ENCODE measurements around the gene SLC2A5.

Gene SLC2A5

DNA sequence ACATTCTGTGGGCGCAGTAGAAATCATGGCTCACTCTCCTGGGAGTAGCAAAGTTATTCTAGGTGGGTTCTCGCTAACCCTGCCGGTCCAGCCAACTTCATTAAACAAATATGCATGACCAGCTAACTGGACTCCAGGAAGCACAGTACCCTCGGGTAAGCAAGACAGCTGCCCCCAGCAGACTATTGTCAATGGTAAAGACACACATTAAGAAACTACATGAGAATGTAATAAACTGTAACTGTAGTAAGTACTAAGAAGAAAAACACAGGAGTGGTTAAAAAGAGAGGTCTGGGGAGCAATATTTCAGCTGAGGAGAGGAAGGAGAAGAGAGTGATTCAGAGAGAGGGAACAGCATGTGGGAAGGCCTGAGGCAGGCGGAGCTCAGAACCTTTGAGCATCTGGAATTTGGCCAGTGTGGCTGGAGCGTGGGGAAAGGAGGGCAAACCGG is 7.4 kb downstream of the SLC2A5 start:
- DNase-seq (ENCODE audit: low read depth, low spot score), result no peak

GRCh38 chr1:9061252-9061960 is 8.0 kb downstream of the SLC2A5 start:
- no peak for DNase-seq (ENCODE audit: low read depth, low spot score)

GRCh38 chr1:9059891-9060744 is 9.3 kb downstream of the SLC2A5 start:
- no peak for DNase-seq (ENCODE audit: low read depth, low spot score)

DNA sequence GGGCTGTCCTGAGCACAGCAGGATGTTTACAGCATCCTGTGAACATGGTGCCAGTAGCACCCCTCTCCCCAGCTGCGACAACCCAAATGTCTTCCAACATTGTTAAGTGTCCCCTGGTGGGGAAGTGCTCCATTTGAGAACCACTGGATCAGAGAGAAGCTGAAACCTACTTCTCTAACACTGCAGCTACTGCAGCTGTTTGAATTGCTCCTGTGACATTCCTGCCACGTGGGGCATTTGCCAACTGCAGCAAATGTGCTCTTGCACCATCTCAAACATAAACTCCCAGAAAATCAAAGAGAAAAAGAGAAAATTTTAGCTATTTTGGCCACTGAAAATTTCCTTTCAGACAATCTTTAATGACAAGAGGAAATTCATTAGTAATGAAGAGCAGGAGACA is 11.0 kb downstream of the SLC2A5 start:
- no peak for DNase-seq (ENCODE audit: low read depth, low spot score)

GRCh38 chr1:9057851-9058250 is 11.6 kb downstream of the SLC2A5 start:
- DNase-seq (ENCODE audit: low read depth, low spot score), result no peak

DNA sequence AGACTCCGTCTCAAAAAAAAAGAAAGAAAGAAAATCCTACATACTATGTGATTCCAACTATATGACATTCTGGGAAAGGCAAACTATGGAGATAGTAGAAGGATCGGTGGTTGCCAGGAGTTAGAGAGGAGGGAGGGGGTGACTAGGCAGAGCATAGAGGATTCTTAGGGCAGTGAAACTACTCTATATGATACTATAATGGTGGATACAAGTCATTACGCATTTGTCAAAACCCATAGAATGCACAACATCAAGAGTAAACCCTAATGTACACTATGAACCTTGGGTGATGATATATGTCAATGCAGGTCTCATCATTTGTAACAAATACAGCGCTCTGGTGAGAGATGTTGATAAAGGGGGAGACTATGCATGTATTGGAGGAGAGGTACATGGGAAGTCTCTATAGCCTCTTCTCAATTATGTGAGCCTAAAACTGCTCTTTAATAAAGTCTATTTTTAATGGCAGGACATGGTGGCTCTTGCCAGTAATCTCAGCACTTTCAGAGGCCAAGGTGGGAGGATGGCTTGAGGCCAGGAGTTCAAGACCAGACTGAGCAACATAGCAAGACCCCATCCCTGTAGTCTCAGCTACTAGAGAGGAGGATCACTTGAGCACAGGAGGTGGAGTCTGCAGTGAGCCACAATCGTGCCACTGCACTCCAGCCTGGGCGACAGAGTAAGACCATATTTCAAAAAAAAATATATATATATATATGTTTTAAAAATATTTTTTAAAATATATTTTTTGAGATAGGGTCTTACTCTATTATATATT is 17.0 kb downstream of the SLC2A5 start:
- DNase-seq (ENCODE audit: low read depth, low spot score), result no peak

GRCh38 chr1:9051379-9051778 is 18.1 kb downstream of the SLC2A5 start:
- no peak for DNase-seq (ENCODE audit: low read depth, low spot score)

GRCh38 chr1:9050803-9051202 is 18.6 kb downstream of the SLC2A5 start:
- DNase-seq (ENCODE audit: low read depth, low spot score), result no peak

DNA sequence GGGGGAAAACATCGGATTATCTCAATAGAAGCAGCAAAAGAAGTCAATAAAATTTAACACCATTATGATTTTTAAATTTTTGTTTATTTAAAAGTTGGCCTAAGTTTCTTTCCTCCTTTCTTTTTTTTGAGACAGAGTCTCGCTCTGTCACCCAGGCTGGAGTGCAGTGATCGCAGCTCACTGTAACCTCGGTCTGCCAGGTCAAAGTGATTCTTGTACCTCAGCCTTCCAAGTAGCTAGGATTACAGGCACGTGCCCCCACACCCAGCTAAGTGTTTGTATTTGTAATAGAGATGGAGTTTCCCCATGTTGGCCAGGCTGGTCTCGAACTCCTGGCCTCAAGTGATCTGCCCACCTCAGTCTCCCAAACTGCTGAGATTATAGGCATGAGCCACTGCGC is 20.9 kb downstream of the SLC2A5 start:
- no peak for DNase-seq (ENCODE audit: low read depth, low spot score)

- no peak for DNase-seq (ENCODE audit: low read depth, low spot score)
Observed at GRCh38 chr1:9047019-9047418, 22.4 kb downstream of the SLC2A5 start.

- no peak for DNase-seq (ENCODE audit: low read depth, low spot score)
Observed at GRCh38 chr1:9045861-9046510, 23.4 kb downstream of the SLC2A5 start.

- DNase-seq (ENCODE audit: low read depth, low spot score), result no peak
Observed at GRCh38 chr1:9044236-9044635, 25.2 kb downstream of the SLC2A5 start.

DNA sequence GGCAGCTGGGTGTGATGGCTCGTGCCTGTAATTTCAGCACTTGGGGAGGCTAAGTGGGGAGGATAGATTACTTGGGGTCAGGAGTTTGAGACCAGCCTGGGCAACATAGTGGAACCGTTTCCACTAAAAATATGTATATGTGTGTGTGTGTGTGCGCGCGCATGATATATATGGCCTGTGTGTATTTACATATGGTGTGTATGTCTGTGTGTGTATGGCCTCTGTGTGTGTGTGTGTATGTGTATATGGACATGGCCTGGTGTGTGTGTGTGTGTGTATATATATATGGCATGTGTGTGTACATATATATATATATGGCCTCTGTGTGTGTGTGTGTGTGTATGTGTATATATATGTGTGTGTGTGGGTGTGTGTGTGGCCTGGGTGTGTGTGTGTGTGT is 27.2 kb downstream of the SLC2A5 start:
- DNase-seq (ENCODE audit: low read depth, low spot score), result no peak

DNA sequence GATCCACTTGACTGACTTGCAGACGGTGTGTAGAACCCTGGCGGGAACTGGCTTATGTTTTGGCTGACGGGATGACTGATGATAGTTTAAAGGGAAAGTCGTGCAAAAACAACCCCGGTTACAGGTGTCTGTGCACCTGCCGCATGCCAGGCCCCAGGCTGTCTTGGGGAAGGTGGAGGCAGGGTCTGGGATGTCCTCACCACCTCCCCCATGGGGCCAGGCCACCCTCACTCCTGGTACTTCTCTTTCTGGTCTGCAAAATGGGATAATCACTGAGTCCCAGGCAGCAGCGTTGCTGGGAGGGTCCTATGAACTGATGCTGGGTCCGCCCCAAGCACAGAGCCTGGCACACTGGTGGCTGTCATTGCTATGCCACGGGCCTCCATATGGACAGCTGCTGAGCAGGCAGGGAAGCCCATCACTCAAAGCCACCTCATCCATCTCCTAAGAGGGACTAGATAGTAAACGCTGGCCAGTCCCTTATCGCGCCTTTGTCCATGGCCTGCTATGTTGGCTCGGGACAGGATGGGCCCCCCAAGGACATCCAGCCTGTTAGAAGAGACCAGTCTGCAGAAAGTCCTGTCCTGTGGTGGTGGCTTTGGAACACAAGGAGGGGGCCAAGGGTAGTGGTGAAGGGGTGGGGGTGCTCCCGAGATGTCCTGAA is 28.2 kb downstream of the SLC2A5 start:
- DNase-seq (ENCODE audit: low read depth, low spot score), result no peak

- DNase-seq (ENCODE audit: low read depth, low spot score), result no peak
Observed at GRCh38 chr1:9040659-9041030, 28.8 kb downstream of the SLC2A5 start.

GRCh38 chr1:9039761-9040658 is 29.4 kb downstream of the SLC2A5 start:
- DNase-seq (ENCODE audit: low read depth, low spot score), result no peak

GRCh38 chr1:9038881-9039760 is 30.3 kb downstream of the SLC2A5 start:
- DNase-seq (ENCODE audit: low read depth, low spot score), result no peak

DNA sequence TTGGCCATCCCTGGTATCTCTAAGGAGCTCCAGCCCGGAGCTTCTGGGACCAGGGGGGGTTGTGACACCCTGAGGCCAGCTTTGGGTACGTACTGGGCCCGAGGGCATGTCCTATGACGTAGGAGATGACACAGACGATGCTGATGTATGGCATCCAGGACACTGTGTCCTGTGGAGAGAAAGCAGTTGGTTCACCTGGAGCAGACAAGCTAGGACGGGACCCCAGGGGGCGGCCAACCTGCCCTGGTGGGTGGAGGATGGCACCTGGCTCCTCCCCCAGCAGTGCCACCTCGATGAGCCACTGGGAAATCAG is 31.1 kb downstream of the SLC2A5 start:
- no peak for DNase-seq (ENCODE audit: low read depth, low spot score)

All from ELF-1 (cell line).